ENCODE measurements around the gene POLA1. TPM values are rescaled to one million over a fixed set of nuclear protein-coding genes. Genes with fewer than 3 reads are reported as not detected.

The POLA1 gene
- total and polyA plus RNA-seq, 2 experiments from 2014 or later: 4.9 to 19.0 TPM

- Histone ChIP-seq H3K36me3 (replicated peaks; ENCODE audit: insufficient read depth, low read depth) (no peaks in the 10 kb centered on the region), H3K9me3 (ENCODE audit: low read depth) (no peaks in the 10 kb centered on the region), H4K20me1 (ENCODE audit: insufficient read depth, poor library complexity, severe bottlenecking) (no peaks in the 10 kb centered on the region), H3K27ac (peak within 1 kb of the TSS; percentile 89), H3K4me1 (ENCODE audit: insufficient read depth) (peaks cover 4% of the 10 kb centered on the region), H3K79me2 (peaks cover 4% of the 10 kb centered on the region), H2AFZ (peak within 1 kb of the TSS; percentile 35), H3K27me3 (no peaks in the 10 kb centered on the region), H3K4me2 (peak within 1 kb of the TSS; percentile 75), H3K9me2 (replicated peaks; ENCODE audit: insufficient read depth) (no peaks in the 10 kb centered on the region), H3K4me3 (peak within 1 kb of the TSS; percentile 15)
- TF ChIP-seq CTCF (IDR thresholded peaks at IDR 0.05; ENCODE audit: poor library complexity) (no peak), EZH2phosphoT487 (IDR thresholded peaks at IDR 0.05; ENCODE audit: low read depth, severe bottlenecking, unreplicated experiment) (no peak), EZH2 (IDR thresholded peaks at IDR 0.05; ENCODE audit: borderline replicate concordance) (no peak)
- peak; percentile 86 for DNase-seq (ENCODE audit: low spot score)
- 9% methylated on average over 23 of the region's 24 CpGs for WGBS (ENCODE audit: low lambda C conversion rate, missing lambda C conversion rate)
Measured at GRCh38 chrX:24647257-24648058, 46.3 kb upstream of the POLA1 start, which contains the start of gene PCYT1B. TSS of gene PCYT1B (minus strand) at chrX:24647347. CDS start at chrX:24647105, 242 bp downstream.

- no peak for TF ChIP-seq CTCF (IDR thresholded peaks at IDR 0.05; ENCODE audit: poor library complexity)
- TF ChIP-seq EZH2phosphoT487 (IDR thresholded peaks at IDR 0.05; ENCODE audit: low read depth, severe bottlenecking, unreplicated experiment): no peak
- no peak for TF ChIP-seq EZH2 (IDR thresholded peaks at IDR 0.05; ENCODE audit: borderline replicate concordance)
- Histone ChIP-seq H3K79me2 (peaks cover 4% of the 10 kb centered on the region), H4K20me1 (ENCODE audit: insufficient read depth, poor library complexity, severe bottlenecking) (no peaks in the 10 kb centered on the region), H3K36me3 (replicated peaks; ENCODE audit: insufficient read depth, low read depth) (no peaks in the 10 kb centered on the region), H3K4me3 (no peak overlapping the region), H3K9me2 (replicated peaks; ENCODE audit: insufficient read depth) (no peaks in the 10 kb centered on the region), H3K4me2 (no peak overlapping the region), H2AFZ (no peak overlapping the region), H3K9me3 (ENCODE audit: low read depth) (no peaks in the 10 kb centered on the region), H3K4me1 (ENCODE audit: insufficient read depth) (peaks cover 4% of the 10 kb centered on the region), H3K27me3 (no peaks in the 10 kb centered on the region), H3K27ac (no peak overlapping the region)
- 90% methylated on average over 6 of the region's 6 CpGs for WGBS (ENCODE audit: low lambda C conversion rate, missing lambda C conversion rate)
- no peak for DNase-seq (ENCODE audit: low spot score)
Measured at GRCh38 chrX:24648495-24648894, 45.2 kb upstream of the POLA1 start.

GRCh38 chrX:24651783-24652182 is 41.9 kb upstream of the POLA1 start:
- TF ChIP-seq EZH2 (IDR thresholded peaks at IDR 0.05; ENCODE audit: borderline replicate concordance): no peak
- TF ChIP-seq EZH2phosphoT487 (IDR thresholded peaks at IDR 0.05; ENCODE audit: low read depth, severe bottlenecking, unreplicated experiment): no peak
- no peak for TF ChIP-seq CTCF (IDR thresholded peaks at IDR 0.05; ENCODE audit: poor library complexity)
- H3K9me3 ChIP-seq (ENCODE audit: low read depth): no peaks in the 10 kb centered on the region
- no peak overlapping the region for H2AFZ ChIP-seq
- H3K27me3 ChIP-seq: no peaks in the 10 kb centered on the region
- no peaks in the 10 kb centered on the region for H3K79me2 ChIP-seq
- 79% methylated on average over 2 of the region's 2 CpGs for WGBS (ENCODE audit: low lambda C conversion rate, missing lambda C conversion rate)
- no peaks in the 10 kb centered on the region for H3K9me2 ChIP-seq (replicated peaks; ENCODE audit: insufficient read depth)
- no peak overlapping the region for H3K27ac ChIP-seq
- no peaks in the 10 kb centered on the region for H3K36me3 ChIP-seq (replicated peaks; ENCODE audit: insufficient read depth, low read depth)
- no peaks in the 10 kb centered on the region for H4K20me1 ChIP-seq (ENCODE audit: insufficient read depth, poor library complexity, severe bottlenecking)
- H3K4me3 ChIP-seq: no peak overlapping the region
- H3K4me1 ChIP-seq (ENCODE audit: insufficient read depth): peaks cover 4% of the 10 kb centered on the region
- H3K4me2 ChIP-seq: no peak overlapping the region
- DNase-seq (ENCODE audit: low spot score): no peak

Data from hepatocyte (in vitro differentiated cells).